ENCODE results near the gene TOE1.

GRCh38 chr1:45334308-45335245, 5.4 kb upstream of the TOE1 start:
- TF ChIP-seq POLR2AphosphoS5 (IDR thresholded peaks at IDR 0.05; ENCODE audit: low read depth, low read length) (no peak), POLR2A (IDR thresholded peaks at IDR 0.05; ENCODE audit: low read depth, low read length) (no peak), TAF1 (IDR thresholded peaks at IDR 0.05; ENCODE audit: borderline replicate concordance, low read depth, low read length) (no peak)
